AG09319 (cell line): ENCODE results near the gene CALB2.

Experiments used
- DNase-seq: peaks from one replicate; pipeline ENCODE4 v3.0.0-alpha.2; 2010; ENCODE audit warnings: low read depth; ENCODE audit errors: extremely low read depth
- CTCF ChIP-seq: IDR thresholded peaks from 2 replicates; pipeline ENCODE4 v1.5.1; 2011; ENCODE audit warnings: low read depth, mild to moderate bottlenecking, inconsistent platforms, low read length, moderate library complexity

Gene CALB2

GRCh38 chr16:71376465-71377157 is 18.1 kb downstream of the CALB2 start:
- no peak for DNase-seq
- TF ChIP-seq CTCF: no peak

GRCh38 chr16:71379711-71380110 is 21.2 kb downstream of the CALB2 start:
- TF ChIP-seq CTCF: no peak
- DNase-seq: no peak

GRCh38 chr16:71380831-71381230 is 22.3 kb downstream of the CALB2 start:
- DNase-seq: no peak
- no peak for TF ChIP-seq CTCF

- DNase-seq: no peak
- no peak for TF ChIP-seq CTCF
Measured at GRCh38 chr16:71383054-71383773, 24.7 kb downstream of the CALB2 start.

- TF ChIP-seq CTCF: no peak
- no peak for DNase-seq
Measured at GRCh38 chr16:71384073-71384724, 25.7 kb downstream of the CALB2 start.

GRCh38 chr16:71387045-71387871 is 28.7 kb downstream of the CALB2 start:
- DNase-seq: no peak
- TF ChIP-seq CTCF: no peak
